ENCODE data around the gene LSM5.
"Not testable (repeated sequence)": the region's sequence is repeated elsewhere in the genome, so short reads cannot be mapped to it uniquely, and the experiment has no call there.

LSM5 gene

DNA sequence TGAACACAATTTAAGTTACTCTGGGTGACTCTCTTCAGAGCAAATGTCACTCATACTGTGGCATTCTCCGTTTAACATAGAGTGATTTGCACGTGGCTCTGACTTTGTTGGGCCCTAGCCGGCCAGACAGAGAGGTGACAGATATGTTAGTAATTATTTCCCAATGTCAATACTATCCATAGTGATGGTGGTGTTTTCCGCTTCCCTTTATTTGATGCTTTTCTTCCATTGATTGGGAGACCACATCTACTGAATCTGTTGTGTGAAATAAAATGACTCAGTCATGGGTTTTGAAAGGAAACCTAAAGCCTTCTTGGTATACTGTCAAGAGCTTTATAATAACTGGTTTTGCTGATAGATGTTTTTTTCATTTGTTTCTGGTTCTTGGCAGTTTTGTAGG is 12.5 kb upstream of the LSM5 start:
- DNase-seq = no peak

DNA sequence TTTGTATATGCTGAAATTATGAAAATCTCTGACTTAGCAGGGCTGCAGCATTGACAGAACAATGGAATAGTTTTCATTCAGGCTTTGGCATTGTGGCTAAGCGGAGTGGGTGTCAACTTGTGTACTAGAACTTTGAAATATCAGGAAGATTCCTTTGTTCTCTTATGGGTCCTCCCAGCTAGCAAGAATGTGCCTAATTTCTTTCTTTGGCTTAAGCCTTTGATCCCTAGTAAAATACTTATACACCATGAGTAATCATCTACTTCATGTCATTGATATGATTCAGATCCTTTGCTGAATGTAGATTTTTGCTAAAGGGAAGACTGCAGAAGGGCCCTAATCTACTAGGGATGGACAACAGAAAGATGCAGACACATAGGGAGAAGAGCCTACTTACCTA is 11.3 kb upstream of the LSM5 start:
- no peak for DNase-seq

DNA sequence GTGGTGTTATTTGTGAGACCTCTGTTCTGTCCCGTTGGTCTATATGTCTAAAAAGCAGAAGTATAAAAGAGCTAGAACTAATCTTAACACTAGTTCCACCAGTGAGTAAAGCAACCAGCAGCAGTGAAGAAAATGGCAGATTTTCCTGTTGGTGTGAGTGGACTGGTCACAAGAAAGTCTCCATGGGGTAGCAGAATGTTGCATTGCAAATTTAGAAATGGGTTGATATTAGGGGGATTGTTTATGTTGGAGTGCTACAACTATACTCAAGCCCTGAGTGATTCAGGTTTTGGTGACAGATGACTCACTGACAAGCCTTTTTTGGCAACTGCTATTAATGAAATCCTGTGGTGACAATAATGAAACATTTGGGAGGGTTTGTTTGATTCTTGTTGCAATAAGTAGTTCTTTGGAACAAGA is 10.8 kb upstream of the LSM5 start:
- DNase-seq = no peak

DNA sequence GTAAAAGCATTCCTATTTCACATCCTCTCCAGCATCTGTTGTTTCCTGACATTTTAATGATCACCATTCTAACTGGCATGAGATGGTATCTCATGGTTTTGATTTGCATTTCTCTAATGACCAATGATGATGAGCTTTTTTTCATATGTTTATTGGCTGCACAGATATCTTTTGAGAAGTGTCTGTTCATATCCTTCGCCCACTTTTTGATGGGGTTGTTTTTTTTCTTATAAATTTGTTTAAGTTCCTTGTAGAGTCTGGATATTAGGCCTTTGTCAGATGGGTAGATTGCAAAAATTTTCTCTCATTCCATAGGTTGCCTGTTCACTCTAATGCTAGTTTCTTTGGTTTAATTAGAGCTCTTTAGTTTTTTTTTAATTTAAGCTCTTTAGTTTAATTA is 10.0 kb upstream of the LSM5 start:
- not testable (repeated sequence) for DNase-seq

GRCh38 chr7:32499755-32500154 is 9.6 kb upstream of the LSM5 start:
- DNase-seq = not testable (repeated sequence)

GRCh38 chr7:32496052-32496813 is 6.1 kb upstream of the LSM5 start:
- DNase-seq = no peak

DNA sequence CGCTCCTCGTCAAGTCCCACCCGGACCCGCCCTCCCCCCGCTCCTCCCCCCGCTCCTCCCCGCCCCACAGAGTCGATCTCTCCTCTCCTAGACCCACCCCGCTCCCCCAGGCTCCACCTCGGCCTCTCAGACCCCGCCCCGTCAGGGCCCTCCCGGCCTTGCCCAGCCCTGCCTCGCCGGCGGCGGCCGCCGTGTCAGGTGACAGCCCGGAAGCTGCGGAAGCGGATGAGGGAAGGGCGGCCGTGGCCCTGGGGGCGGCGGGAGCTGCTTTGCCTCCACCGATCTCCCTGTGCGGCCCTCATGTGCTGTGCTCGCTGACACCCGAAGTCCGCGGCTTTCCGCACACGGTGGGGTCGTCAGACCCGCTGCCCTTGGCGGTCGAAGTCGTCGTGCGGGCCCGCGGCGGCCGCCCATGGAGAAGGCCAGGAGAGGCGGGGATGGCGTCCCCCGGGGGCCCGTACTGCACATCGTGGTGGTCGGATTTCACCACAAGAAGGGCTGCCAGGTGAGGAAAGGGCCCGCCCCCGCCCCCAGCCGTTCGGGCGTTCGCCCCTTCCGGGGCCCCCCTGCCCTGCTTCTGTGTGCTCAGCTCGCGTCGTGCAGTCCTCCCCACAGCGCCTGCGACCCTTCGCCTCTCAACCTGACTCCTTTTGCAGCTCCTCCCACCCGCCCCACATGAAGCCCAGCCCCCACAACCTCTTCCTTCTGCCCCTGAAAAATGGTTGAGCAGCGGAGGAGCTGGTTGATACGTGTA is 5.3 kb upstream of the LSM5 start, which contains the start of gene AVL9:
Gene AVL9, plus strand, starts transcription at position 192 of the 754 bp plus-strand sequence. Its CDS starts 221 bp downstream, at position 413.
- peak; percentile 89 for DNase-seq

GRCh38 chr7:32494946-32495297 is 4.7 kb upstream of the LSM5 start:
- DNase-seq = no peak

DNA sequence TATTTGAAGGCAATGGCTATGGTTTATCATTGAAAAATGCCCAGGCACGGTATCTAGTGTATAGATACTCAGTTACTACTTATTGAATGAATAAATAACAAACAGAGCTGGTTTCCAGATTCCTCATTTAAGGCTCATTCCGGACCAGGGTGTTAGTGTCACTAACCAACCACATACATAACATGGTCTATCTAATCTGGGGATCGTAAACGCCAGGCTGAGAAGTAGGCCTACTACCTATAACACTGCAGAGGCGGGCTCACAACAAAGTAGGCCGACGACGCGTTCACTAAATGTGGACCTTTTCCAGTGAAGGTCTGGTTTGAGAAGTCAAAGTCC is 423 bp downstream of the LSM5 start:
- no peak for DNase-seq

GRCh38 chr7:32481921-32482320 is 8.3 kb downstream of the LSM5 start:
- DNase-seq = no peak

DNA sequence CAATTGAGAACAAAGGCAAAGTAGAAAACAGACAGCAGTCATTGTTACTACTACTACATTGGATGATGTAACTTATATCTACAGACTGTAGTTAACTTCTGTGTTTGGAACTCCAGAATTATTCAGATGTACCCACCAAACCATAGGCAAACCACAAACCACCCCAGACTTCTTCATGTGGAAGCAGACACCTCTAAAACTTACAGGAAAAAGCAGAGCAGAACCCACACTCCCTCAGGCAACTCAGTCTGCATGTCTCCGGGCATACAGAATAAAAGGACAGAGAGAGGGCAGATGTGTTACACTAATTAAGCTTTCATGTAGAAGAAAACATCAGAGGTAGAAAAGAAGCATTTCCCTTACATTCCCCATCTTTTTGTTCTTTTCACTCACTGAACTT is 9.0 kb downstream of the LSM5 start:
- DNase-seq = no peak

DNA sequence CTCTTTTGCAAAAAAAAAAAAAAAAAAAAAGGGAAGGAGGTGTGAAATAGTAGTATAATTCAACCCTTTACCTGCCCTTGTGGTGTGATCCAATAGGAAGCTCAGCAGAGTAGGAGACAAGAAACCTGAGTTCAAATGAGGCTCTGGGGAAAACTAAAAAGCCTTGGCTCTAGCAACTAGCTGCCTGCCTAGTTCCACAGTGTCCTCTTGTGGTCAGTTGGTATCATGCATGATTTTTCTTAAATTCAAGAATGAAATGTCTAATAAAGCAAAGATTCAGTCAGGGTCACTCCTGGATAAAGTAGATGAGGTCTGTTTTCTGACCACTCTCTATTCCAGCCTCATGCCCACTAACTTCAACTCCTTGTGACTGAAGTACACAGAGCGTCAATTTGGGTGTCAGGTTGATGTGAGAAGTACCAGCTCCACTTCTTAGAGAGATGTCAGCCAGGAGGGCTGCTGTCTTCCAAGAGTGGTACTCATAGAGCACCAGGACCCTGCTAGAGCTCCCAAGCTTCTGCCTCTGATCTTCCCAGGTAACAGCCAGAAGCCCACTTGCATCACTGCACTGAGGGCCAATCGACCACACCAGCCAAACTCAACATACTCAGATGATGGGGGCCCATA is 10.5 kb downstream of the LSM5 start:
- peak; percentile 65 for DNase-seq

DNA sequence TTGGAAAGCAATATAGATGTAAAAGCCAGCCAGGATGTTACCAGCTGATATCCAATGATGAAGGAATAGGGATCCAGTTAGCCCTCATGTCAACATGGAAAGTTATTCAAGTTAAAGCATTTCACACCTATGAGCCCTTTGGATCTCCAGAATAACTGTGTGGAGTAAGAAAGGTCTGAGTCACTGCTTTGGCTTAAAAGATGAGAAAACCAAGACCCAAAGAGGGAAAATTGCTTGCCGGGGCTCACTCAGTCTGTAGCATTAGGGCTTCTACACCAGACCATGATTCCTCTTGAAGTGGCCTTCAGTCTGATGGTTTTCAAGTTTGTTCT is 12.6 kb downstream of the LSM5 start:
- DNase-seq = no peak

DNA sequence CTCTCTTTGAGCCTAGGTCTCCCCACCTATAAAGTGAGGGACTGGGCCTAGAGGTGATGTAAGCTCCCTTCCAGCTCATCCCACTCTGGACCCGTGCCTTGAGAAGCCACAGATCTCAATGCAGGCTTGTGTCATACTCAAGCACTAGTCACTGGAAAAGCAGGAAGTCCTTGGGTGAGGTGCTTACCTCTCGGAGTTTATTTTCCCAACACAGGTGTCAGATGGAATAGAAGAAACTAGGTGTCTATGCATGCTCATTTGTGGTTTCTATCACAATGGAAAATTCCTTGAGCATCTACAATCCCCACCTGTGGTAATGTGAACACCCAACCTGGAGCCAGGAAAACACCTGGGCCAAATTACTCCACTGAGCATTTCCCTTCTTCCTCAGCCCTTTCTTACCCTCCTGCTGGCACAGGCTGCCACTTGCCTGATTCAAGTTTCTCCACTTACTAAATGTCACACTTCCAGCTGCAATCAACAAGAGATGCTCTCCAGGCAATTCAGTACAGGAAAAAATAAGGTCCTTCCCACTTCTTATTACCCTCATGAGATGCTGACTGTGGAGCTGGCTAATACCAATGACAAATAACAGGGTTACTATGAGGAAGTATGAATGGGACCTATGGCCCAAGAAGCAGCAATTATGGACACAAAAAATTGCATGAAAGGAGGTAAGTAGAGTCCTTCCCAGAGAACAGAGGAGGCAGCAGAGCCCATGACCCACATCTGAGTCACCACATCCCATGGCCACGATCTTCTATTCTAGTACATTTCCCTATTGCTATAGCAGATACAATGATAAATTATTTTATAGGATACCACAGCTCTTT is 13.1 kb downstream of the LSM5 start:
- no peak for DNase-seq

- no peak for DNase-seq
Measured at GRCh38 chr7:32474008-32474407, 16.2 kb downstream of the LSM5 start.

- DNase-seq = no peak
Measured at GRCh38 chr7:32472015-32472414, 18.2 kb downstream of the LSM5 start.

DNA sequence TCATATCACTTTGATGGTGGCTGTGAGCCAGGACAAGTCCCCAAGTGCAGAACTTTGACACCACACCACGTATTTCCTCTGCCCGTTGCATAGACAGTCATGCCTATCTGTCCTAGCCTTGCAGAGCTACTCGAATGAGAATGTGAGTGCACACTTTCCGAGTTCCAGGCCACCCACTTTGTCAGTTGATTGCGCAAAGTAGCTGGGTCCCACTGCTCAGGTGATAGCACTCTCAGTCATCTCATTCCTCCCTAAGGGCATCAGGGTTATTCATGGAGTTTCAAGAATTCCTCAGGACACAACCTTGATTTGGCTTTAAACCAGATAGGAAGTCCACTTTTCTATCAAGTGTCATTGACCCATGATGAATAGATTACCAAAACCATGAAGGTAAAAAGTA is 19.3 kb downstream of the LSM5 start:
- DNase-seq = no peak

GRCh38 chr7:32470004-32470403 is 20.2 kb downstream of the LSM5 start:
- not testable (repeated sequence) for DNase-seq

DNA sequence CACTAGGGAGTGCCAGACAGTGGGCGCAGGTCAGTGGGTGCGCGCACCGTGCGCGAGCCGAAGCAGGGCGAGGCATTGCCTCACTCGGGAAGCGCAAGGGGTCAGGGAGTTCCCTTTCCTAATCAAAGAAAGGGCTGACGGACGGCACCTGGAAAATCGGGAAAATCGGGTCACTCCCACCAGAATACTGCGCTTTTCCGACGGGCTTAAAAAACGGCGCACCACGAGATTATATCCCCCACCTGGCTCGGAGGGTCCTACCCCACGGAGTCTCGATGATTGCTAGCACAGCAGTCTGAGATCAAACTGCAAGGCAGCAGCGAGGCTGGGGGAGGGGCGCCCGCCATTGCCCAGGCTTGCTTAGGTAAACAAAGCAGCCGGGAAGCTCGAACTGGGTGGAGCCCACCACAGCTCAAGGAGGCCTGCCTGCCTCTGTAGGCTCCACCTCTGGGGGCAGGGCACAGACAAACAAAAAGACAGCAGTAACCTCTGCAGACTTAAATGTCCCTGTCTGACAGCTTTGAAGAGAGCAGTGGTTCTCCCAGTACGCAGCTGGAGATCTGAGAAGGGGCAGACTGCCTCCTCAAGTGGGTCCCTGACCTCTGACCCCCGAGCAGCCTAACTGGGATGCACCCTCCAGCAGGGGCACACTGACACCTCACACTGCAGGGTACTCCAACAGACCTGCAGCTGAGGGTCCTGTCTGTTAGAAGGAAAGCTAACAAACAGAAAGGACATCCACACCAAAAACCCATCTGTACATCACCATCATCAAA is 25.4 kb downstream of the LSM5 start:
- not testable (repeated sequence) for DNase-seq

DNA sequence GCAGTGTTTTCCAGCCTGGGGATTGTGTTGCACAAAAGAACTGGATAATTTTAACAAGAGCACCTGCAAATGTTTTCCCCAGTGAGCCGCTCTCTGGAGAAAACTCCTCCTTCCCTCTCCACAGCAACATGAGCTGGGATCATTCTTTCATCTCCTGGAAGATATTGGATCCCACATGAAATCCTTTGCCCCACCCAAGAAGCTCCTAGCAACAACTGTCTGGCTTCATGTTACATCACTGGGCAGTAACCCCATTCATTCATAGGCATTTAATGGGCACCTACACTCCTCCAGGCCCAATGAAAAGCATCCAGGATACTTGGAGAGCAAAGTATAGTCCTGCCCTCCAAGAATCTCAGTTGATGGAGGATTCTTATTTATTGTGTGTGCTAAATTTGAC is 27.2 kb downstream of the LSM5 start:
- no peak for DNase-seq

- DNase-seq = no peak
Measured at GRCh38 chr7:32462451-32462850, 27.7 kb downstream of the LSM5 start.

- no peak for DNase-seq
Measured at GRCh38 chr7:32461484-32461883, 28.7 kb downstream of the LSM5 start.

DNA sequence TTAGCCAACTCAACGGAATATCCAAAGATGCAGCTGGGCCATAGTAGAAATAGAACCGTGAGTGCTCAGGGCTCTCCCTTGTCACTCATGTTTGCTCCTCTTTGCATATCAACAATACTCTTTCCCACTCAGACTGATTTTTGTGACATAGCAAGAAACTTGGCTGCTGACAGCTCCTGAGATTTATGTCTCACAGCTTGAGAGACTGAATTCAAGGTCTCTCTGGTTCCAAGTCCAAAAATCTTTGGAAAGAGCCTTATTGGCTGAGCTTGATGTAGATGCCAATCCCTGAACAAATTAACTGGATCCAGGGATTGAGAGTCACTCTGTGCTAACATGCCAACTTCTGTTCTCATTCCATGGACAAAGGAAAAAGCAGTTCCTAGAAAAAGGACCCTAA is 30.4 kb downstream of the LSM5 start:
- no peak for DNase-seq
